ENCODE results near the gene PTRH1. TPM values are rescaled to one million over a fixed set of nuclear protein-coding genes. Genes with fewer than 3 reads are reported as not detected.

Gene PTRH1
- total RNA-seq, 1 donor from 2014 or later, result 13.3 TPM

DNA sequence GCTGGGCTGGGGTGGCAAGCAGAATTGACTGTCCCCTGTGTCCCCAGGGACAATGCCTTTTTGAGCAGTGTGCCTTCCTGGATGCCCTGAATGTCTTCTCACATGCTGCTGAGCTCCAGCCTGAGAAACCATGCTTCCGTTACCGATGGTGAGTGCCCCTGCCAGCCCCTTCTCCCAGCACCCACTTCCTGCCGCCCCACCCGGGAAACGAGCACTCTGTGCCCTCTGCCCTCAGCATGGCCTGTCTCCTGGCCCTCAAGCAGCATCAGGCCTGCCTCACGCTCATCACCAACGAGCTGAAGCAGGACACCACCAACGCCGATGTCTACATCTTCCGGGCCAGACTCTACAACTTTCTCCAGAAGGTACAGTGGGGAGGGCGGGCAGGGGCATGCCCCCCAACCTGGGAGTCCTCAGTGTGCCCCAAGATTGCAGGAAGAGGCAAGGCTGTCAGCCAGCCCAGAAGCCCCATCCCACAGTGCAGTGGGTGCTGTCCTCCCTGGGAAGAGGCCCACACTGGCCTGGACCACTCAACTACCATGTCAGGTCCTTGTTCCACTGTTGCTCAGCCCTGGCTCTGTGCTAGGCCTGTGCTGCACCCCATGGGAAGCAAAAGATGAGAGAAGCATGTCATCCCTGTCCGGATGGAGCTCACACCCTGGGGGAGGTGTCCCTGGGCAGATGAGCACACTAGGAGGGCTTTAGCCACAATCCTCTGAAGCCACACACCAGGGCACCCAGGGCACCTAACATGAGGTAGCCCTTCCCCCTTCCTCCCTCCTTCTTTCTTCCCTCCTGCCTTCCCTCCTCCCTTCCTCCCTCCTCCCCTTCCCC lies 4.8 kb upstream of the PTRH1 start:
- TF ChIP-seq, protein P1, sequence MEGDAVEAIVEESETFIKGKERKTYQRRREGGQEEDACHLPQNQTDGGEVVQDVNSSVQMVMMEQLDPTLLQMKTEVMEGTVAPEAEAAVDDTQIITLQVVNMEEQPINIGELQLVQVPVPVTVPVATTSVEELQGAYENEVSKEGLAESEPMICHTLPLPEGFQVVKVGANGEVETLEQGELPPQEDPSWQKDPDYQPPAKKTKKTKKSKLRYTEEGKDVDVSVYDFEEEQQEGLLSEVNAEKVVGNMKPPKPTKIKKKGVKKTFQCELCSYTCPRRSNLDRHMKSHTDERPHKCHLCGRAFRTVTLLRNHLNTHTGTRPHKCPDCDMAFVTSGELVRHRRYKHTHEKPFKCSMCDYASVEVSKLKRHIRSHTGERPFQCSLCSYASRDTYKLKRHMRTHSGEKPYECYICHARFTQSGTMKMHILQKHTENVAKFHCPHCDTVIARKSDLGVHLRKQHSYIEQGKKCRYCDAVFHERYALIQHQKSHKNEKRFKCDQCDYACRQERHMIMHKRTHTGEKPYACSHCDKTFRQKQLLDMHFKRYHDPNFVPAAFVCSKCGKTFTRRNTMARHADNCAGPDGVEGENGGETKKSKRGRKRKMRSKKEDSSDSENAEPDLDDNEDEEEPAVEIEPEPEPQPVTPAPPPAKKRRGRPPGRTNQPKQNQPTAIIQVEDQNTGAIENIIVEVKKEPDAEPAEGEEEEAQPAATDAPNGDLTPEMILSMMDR (IDR thresholded peaks at IDR 0.05), result no peak

DNA sequence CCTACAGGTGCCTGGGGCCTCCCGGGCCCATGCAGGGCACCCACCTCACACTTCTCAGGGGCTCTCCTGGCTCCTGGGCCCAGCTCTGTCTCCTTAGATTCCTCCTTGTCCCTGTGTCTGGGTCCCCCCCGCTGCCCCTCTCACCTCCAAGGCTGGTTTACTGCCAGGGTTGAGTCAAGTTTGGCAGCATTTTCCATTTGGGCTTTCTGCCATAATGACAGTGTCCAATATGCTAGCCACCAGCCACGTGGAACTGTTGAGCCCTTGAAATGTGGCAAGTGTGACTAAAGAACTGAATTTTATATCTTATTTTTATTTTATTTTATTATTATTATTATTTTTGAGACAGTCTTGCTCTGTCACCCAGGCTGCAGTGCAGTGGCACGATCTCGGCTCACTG lies 2.3 kb upstream of the PTRH1 start:
- TF ChIP-seq, protein P1 (IDR thresholded peaks at IDR 0.05), result no peak
- H3K27me3 Mint-ChIP-seq (ENCODE audit: low read depth), result no peaks in the 10 kb centered on the region
- H3K4me3 Mint-ChIP-seq (ENCODE audit: unreplicated experiment), result no peak overlapping the region
- no peaks in the 10 kb centered on the region for H3K9me3 Mint-ChIP-seq (ENCODE audit: low read depth)
- no peak for DNase-seq (ENCODE audit: low spot score)
- no peak overlapping the region for H3K27ac Mint-ChIP-seq (ENCODE audit: unreplicated experiment)
- peaks cover 13% of the 10 kb centered on the region for H3K4me1 Mint-ChIP-seq (ENCODE audit: low read depth)
- no peaks in the 10 kb centered on the region for H3K36me3 Mint-ChIP-seq (ENCODE audit: low read depth)

More for the DNA sequence above, 4.8 kb upstream of the PTRH1 start:
- Mint-ChIP-seq H3K9me3 (ENCODE audit: low read depth) (no peaks in the 10 kb centered on the region), H3K4me3 (ENCODE audit: unreplicated experiment) (no peak overlapping the region), H3K27me3 (ENCODE audit: low read depth) (no peaks in the 10 kb centered on the region), H3K4me1 (ENCODE audit: low read depth) (peaks cover 9% of the 10 kb centered on the region), H3K27ac (ENCODE audit: unreplicated experiment) (no peak overlapping the region), H3K36me3 (ENCODE audit: low read depth) (no peaks in the 10 kb centered on the region)
- no peak for DNase-seq (ENCODE audit: low spot score)

DNA sequence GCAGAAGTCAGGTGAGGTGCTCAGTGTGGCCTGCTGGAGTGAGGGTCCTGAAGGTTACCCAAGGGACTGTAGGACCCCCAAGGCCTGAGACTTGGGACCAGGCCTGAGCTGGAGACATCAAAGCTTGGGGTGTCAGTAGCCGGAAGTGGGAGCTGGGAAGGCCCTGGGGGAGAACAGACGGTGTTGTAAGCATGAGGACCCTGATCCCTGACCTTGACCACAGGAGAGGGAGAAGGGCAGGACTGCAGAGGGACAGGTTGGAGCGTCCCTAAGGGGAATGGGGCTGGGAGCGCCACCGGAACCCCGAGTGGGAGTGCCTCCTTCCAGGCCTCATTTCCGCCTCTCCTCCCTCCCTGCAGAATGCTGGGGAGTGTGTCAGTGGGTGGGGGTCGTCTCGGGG lies 949 bp upstream of the PTRH1 start:
- TF ChIP-seq, protein P1 (IDR thresholded peaks at IDR 0.05), result no peak
- Mint-ChIP-seq H3K4me3 (ENCODE audit: unreplicated experiment) (peak overlapping the region; percentile 97), H3K27ac (ENCODE audit: unreplicated experiment) (peak overlapping the region; percentile 96), H3K27me3 (ENCODE audit: low read depth) (no peaks in the 10 kb centered on the region), H3K4me1 (ENCODE audit: low read depth) (peaks cover 13% of the 10 kb centered on the region), H3K36me3 (ENCODE audit: low read depth) (no peaks in the 10 kb centered on the region), H3K9me3 (ENCODE audit: low read depth) (no peaks in the 10 kb centered on the region)
- no peak for DNase-seq (ENCODE audit: low spot score)

DNA sequence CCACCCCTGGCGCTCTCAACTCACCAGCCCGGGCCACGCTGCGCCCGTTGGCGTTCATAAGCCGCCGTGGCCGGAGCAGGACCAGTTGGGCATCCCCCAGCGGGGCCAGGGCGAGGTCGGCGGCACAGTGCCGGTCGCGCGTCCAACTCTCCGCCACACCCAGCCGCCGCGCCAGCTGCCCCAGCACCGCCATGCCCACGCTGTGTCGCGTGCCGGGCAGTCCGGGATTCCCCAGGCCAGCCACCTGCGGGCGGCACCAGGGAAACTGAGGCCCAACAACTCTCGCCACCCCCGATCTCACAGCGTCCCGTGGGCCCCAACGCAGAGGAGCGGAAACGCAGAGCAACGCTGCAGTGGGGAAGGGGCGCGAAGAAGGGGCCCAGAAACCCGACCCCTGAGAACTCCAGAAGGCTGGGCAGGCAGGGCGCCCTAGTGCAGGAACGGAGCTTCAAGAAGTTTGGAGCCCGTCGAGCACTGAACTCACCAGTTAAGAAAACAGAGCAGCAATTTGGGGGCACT lies 453 bp downstream of the PTRH1 start:
- TF ChIP-seq, protein P1 (IDR thresholded peaks at IDR 0.05), result no peak
- peak overlapping the region; percentile 97 for H3K4me3 Mint-ChIP-seq (ENCODE audit: unreplicated experiment)
- H3K27ac Mint-ChIP-seq (ENCODE audit: unreplicated experiment), result peak overlapping the region; percentile 96
- peak; percentile 87 for DNase-seq (ENCODE audit: low spot score)
- H3K36me3 Mint-ChIP-seq (ENCODE audit: low read depth), result no peaks in the 10 kb centered on the region
- H3K4me1 Mint-ChIP-seq (ENCODE audit: low read depth), result peaks cover 10% of the 10 kb centered on the region
- no peaks in the 10 kb centered on the region for H3K27me3 Mint-ChIP-seq (ENCODE audit: low read depth)
- H3K9me3 Mint-ChIP-seq (ENCODE audit: low read depth), result no peaks in the 10 kb centered on the region

DNA sequence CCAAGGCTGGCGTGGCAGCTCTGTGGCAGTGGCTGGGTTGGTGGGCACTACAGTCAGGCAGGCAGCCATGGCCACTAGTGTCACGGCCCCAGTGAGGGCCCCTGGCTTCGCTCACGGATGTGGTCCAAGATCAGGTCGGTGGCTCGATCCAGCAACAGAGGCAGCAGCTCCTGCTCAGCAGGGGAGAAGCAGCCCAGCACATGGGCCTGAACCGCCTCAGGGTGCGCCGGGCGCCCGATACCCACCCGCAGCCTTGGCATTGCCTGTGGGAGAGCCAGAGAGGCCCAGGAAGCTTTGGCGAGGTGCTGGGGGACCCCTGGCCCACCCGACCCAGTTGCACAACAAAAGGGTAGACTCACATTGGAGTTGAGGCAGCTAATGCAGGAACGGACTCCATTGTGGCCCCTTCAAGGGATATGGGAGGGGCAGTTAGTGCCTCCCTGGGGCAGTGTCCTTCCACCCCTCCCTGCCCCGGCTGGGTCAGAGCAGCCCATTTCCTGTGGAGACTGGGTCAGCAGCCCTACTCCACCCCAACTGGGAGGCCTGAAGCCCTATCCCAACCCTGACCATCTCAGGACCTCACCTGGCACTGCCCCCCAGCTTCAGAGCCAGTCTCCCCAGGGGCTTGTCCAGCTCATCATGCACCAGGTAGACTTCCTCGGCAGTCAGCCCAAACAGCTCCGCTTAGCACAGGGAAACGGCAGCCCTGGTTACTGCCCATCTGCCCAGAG lies 1.3 kb downstream of the PTRH1 start:
- Mint-ChIP-seq H3K9me3 (ENCODE audit: low read depth) (no peaks in the 10 kb centered on the region), H3K4me1 (ENCODE audit: low read depth) (peaks cover 10% of the 10 kb centered on the region), H3K36me3 (ENCODE audit: low read depth) (no peaks in the 10 kb centered on the region), H3K27ac (ENCODE audit: unreplicated experiment) (peak overlapping the region; percentile 17), H3K4me3 (ENCODE audit: unreplicated experiment) (peak overlapping the region; percentile 97), H3K27me3 (ENCODE audit: low read depth) (no peaks in the 10 kb centered on the region)
- TF ChIP-seq, protein P1 (IDR thresholded peaks at IDR 0.05), result no peak
- no peak for DNase-seq (ENCODE audit: low spot score)

All from chondrocyte (in vitro differentiated cells).